Activated naive CD4-positive, alpha-beta T cell treated with Interleukin-2 at 50 U/mL for 16 hours (primary cell): ENCODE measurements around the gene FUBP3.

Source experiments
- DNase-seq: peaks from one replicate; pipeline ENCODE4 v3.0.0-alpha.2; 2020

The FUBP3 gene

DNA sequence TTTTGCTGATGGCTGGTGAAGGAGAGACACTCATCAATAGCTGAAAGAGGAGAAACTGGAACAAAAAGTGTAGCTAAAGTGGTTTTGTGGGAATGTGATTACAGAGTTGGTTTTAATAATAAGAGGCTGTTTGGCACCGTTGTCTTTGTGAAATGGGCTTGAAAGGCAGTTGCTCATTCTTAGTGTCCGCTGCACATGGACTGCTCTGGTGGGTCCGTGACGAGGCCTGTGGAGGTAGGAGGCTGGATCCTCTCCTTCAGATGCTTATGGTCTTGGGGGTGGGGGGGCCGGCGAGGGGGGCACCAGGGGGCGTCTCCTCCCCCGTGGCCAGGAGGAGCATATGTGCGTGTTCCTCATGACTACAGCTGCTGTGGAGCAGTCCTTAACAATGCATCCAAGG lies 29.8 kb downstream of the FUBP3 start:
- DNase-seq: no peak

DNA sequence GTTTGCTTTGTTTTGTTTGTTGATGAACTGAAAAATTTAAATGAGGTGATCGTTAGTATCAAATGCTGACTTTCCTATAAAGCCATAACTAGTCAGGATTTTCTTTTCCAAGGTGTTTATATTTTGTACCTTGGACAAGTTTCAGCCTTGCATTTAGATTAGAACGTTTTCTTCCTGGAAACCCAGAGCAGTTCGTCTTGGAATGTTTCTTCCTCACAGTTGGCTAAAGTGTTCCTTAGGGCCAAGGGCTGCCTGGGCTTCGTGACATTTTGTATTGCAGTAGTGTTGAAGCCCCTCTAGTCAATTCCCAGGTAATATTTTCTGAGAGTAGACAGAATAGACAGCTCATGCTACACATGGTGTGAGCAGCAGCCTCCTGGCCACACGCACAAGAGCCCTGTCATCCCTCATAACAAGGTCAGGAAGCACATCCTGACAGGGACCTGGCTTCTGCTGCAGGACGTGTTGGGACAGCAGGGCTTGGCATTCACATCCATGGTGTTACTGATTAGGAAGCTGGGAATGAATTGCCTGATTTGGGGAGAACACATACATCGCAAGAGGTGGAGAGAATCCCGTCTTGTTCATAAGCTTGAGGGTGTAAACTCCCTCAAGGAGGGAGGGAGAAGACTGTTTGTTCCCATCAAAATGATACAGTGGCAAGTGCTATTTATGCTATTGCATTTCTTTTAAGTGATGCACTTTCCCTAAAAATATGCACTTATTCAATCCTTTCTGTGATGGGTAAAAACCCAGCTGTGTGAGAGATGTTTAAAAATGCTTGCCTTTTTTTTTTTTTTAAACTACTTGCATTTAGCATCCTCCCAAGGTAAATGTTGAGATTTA lies 31.7 kb downstream of the FUBP3 start:
- DNase-seq: no peak

GRCh38 chr9:130616451-130616850 lies 37.1 kb downstream of the FUBP3 start:
- DNase-seq: no peak

DNA sequence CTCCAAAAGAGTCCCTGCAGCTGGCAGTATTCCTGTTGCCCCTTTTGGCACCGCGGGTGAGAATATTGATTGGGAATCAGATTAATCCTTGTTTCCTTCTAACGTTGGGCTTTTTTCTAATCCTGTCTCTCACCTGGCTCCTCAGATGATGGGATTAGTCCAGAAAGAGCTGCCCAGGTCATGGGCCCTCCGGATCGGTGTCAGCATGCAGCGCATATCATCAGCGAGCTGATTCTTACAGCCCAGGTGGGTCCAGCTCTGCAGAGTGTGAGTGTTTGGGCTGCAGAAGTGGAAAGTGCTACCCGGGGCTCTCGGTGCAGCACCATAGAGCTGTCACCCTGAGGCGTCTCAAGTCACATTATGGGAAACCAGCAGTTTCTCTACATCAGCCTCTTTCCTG lies 44.1 kb downstream of the FUBP3 start:
- DNase-seq: no peak

GRCh38 chr9:130624154-130624553 lies 44.8 kb downstream of the FUBP3 start:
- DNase-seq: no peak

DNA sequence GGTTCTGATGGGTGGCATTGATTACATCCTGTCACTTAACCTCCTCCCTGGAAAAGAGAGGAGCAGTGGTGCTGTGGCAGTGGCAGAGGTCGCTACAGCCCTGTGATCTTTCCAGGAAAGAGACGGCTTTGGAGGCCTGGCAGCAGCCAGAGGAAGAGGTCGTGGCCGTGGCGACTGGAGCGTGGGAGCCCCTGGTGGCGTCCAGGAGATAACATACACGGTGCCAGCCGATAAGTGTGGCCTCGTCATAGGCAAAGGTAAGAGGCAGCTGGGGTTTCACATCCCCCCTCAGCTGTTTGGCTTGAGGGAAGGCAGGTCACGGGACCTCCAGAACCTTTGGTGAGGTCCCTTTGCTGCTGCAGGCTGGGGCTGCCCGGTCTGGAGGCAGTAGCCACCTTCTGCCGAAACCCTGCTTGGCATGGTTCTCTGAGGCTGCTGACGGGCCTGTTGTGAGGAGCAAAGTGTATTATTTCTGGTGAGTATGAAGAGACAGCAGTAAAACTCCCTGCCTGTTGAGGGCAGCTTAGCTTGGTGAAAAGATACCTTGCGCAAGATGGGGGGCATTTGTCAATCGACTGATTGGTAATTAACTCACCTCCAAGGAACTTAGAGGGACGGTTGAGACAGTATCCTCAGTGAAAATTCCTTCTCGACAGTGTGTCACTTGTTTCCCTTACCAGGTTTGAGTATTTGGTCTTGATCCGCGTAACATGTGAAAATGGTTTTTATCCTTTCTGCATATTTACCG lies 47.0 kb downstream of the FUBP3 start:
- no peak for DNase-seq

DNA sequence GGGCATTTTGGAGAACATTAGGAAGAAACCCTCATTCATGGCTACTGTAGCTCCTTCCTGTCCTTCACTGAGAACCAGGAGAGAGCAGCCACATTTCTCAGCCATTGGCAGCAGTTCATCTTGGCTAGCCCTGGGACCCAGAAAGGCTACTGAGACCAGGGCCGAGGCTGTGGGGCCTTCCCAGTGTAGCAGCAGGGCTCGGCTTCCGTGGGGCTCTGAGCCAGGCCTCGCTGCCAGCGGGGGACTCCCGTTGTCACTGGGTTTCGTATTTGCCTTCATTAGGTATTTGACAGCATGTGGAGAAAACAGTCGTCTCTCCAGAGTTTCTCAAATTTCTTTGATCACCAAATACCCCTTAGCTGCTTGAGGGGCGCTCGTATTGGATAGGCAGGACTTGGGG lies 47.7 kb downstream of the FUBP3 start:
- DNase-seq: no peak

- DNase-seq: no peak
Measured at GRCh38 chr9:130627896-130628792, 48.8 kb downstream of the FUBP3 start.

DNA sequence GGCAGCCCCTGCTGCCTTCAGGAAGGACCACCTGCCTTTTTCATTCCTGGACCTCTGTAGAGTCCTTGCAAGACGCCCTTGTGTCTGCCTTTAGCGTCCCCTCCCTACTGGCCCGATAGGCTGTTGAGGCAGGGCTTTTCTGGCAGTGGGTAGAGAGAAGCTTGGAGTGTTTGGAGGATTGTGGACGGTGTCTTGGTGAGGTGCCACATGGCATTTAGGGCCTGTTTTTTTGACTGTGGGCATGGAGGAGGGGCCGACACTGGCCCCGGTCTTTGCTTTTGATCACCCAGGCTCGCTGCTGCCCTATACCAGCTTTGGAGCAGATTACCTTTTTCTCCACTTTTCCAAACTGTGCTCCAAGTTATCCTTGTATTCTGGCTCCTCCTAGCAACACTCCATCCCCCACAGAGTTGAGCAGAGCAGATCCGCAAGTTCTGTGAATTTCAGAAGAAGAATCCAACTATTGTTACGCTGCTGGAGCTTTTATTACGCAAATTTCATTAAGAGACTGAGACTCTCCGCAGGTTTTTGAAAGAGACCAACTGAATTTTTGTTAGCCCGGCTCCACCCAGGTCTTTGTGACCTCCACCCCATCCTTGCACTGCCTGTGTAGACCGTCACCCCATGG lies 50.2 kb downstream of the FUBP3 start:
- DNase-seq: no peak

DNA sequence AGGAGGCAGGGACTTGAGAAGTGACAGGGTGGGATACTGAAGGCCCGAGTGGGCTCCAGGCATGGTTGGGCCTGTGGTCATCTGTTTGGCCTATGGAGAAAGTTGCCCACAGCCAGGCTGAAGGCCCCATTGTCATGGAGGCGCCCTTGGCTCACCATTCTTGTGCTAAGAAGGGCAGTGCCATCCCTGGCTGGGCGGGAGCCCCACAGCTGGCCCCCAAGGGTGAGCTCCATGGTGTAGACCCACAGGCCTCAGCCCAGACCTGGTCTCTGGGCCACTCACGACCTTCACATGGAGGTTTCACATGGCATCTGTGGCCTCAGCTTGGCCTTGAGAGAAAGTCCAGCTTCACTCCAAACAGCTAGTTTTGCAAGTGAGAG lies 50.7 kb downstream of the FUBP3 start:
- DNase-seq: no peak

DNA sequence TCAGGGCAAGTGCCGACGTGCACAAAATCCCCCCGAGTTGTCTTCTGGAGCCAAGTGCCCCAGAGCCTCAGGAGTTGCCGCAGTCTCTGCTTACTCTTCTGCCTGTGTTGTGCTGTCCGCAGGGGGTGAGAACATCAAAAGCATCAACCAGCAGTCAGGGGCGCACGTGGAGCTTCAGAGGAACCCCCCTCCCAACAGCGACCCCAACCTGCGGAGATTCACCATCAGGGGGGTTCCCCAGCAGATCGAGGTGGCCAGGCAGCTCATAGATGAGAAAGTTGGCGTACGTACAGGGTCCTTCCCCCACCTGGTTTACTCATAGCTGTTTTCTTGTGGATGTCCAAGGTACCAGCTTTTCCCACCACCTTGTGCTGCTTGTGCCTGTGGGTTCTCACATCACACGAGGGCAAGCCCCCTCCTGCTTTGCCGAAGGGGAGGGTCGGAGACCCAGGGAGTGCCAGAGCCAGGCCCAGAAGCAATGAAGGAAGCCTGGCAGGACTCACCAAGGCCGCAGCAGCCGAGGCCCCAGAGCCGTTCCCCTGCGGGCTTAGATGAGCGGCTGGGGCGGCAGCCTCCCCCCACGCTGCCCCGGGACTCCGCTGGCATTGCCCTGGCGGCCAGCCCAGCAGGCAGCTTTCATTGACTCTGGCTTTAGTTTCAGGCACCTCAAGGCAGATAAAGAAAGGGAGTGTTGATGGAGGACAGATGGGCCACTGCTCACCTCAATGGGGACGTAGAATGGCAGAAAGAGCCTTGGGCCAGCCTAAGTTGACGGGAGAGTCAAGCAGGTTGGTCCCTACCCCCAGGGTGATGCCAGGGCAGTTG lies 51.3 kb downstream of the FUBP3 start:
- DNase-seq: no peak

GRCh38 chr9:130631331-130632080 lies 52.1 kb downstream of the FUBP3 start:
- no peak for DNase-seq

GRCh38 chr9:130632081-130632710 lies 52.8 kb downstream of the FUBP3 start:
- DNase-seq: no peak

GRCh38 chr9:130632841-130633240 lies 53.5 kb downstream of the FUBP3 start:
- DNase-seq: no peak

GRCh38 chr9:130633336-130634190 lies 54.2 kb downstream of the FUBP3 start:
- DNase-seq: no peak

DNA sequence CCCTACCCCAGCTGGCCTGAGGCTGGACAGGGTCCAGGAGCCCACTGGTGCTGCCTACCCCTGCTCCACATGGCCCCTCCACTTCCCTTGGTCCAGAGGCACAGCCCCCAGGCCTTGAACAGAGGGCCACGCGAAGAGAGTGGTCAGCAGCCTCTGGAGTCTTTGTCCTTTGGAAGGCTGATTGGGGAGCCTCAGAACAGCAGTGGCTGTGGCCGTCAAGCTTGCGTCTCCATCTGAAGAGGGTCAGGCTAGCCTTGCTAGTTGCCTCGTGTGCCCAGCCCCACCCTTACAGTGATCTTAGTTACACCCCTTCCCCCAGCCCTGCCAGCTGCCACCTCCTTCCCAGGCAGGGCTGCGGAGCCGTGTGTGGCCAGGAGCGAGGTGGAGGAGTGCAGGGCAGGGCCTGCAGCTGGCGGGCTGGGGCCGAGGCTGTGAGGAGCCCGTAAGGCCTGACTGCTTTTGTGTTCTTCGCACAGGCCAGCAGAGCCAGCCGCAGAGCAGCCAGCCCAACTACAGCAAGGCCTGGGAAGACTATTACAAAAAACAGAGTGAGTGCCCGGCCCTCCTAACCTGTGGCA lies 54.9 kb downstream of the FUBP3 start:
- DNase-seq: no peak

DNA sequence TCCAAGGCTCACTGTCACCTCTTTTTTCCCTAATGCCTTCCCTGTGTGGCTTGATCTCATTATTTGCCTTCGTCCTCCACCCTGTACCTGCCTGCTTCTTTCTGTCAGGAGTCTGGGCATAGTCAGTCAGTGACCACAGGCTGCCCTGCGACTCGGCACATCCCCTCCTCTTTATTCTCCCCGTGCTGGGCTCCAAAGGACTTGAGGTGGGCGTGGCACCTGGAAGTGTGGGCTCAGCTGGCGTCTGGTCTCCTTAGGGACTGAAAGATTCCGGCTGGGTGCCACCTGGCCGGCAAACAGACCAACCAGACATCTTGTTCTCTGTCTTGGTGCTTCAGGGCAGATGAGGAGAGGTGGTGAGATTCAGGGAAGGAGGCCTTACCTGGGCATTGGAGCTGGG lies 55.4 kb downstream of the FUBP3 start:
- no peak for DNase-seq

- no peak for DNase-seq
Measured at GRCh38 chr9:130635306-130635705, 55.9 kb downstream of the FUBP3 start.
